Measurements from ENCODE around the gene PRDM16. TPM values are rescaled to one million over a fixed set of nuclear protein-coding genes. Genes with fewer than 3 reads are reported as not detected.
A peak's percentile ranks its signal among the peaks of the same experiment; 100 is the strongest.

Gene PRDM16
- total and polyA plus RNA-seq, 2 of the 4 experiments (the other 2 are of a cell fraction), result 0.02 TPM; not detected in 1

DNA sequence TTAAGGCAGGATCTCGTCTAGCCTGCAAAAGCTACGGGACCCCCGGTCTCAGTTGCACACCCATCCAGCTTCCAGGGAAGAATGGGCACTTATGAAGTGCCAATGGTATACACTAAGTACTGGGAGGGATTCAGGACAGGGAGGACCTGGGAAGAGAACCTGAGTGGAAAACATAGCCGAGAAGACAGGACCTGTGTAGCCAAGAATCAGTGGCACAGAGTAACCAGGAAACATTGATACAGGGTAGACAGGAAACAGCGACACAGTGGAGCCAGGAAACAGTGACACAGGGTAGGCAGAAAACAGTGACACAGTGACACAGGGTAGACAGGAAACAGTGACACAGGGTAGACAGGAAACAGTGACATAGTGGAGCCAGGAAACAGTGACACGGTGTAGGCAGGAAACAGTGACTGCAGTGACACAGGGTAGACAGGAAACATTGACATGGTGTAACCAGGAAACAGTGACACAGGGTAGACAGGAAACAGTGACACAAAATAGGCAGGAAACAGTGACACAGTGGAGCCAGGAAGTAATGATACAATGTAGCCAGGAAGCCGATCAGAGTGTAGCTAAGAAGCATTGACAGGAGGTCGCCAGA, 247.4 kb downstream of the PRDM16 start:
- intact Hi-C loops (cut with micrococcal nuclease) (loop anchor here (10.0 kb wide), 2 partner anchors 252 to 902 kb away; partner anchors contain the start of genes PEX10 and PRDM16), dilution Hi-C loops (cut with HindIII; ENCODE audit: low sequenced_read_pairs, unreplicated experiment) (no loop called here), in situ Hi-C loops (cut with MboI; ENCODE audit: low sequenced_read_pairs) (loop anchor here (25.0 kb wide), 1 partner anchor 904 kb away; the partner anchor contains the start of gene PEX10)

More for the DNA sequence above, 247.4 kb downstream of the PRDM16 start:
- Histone ChIP-seq H2BK120ac (ENCODE audit: low read depth, low read length) (peak overlapping the region; percentile 39), H4K8ac (ENCODE audit: low read depth in 2 of 2, low read length in 2 of 2) (peak overlapping the region in 1 of 2 experiments; percentile 27; a peak in 2 of 4 replicates), H3K18ac (ENCODE audit: low read depth, low read length) (no peak overlapping the region), H2BK5ac (ENCODE audit: low read depth, low read length, poor library complexity, severe bottlenecking) (no peak overlapping the region), H4K5ac (ENCODE audit: low read depth, low read length) (no peak overlapping the region), H3K9me1 (ENCODE audit: insufficient read depth, low read length) (peaks cover 12% of the 10 kb centered on the region), H3K4ac (ENCODE audit: low read depth, low read length) (peak overlapping the region; percentile 70), H2BK20ac (ENCODE audit: low read depth, low read length) (peak overlapping the region; percentile 68; the same call in 1 of the 2 replicates), H3K36me3 (ENCODE audit: control insufficient read depth, insufficient read depth, low read length) (no peaks in the 10 kb centered on the region), H2AFZ (replicated peaks; ENCODE audit: low read length, poor library complexity) (peak overlapping the region; percentile 28), H4K91ac (ENCODE audit: insufficient read depth, low read depth, low read length) (peak overlapping the region; percentile 56; the same call in 1 of the 2 replicates), H3K27me3 (ENCODE audit: control insufficient read depth, insufficient read depth, low read length) (no peaks in the 10 kb centered on the region), H2AK9ac (replicated peaks; ENCODE audit: low read depth, low read length, poor library complexity) (no peak overlapping the region), H3K4me2 (ENCODE audit: low read depth, low read length) (no peak overlapping the region), H3K4me1 (ENCODE audit: control insufficient read depth, insufficient read depth, low read length) (peaks cover 17% of the 10 kb centered on the region), H3K79me1 (ENCODE audit: low read depth in 1 of 2, low read length in 2 of 2) (no peaks in the 10 kb centered on the region), H3K9ac (ENCODE audit: low read depth, low read length) (no peak overlapping the region), H3K4me3 (ENCODE audit: insufficient read depth, low read depth, low read length) (no peak overlapping the region), H3K27ac (ENCODE audit: insufficient read depth, low read length) (no peak overlapping the region), H3K56ac (ENCODE audit: extremely low read depth, insufficient read depth, low read length) (no peak overlapping the region), H3K23ac (ENCODE audit: low read depth, low read length) (no peak overlapping the region), H4K20me1 (ENCODE audit: insufficient read depth, low read length) (no peaks in the 10 kb centered on the region; the same call in 1 of the 2 replicates), H2BK15ac (ENCODE audit: low read depth, low read length) (no peak overlapping the region), H2AK5ac (ENCODE audit: low read depth, low read length) (peak overlapping the region; percentile 77; the same call in 1 of the 2 replicates), H3K14ac (replicated peaks; ENCODE audit: low read depth, low read length) (peak overlapping the region; percentile 65; the same call in 1 of the 2 replicates), H3K9me3 (ENCODE audit: control insufficient read depth, insufficient read depth, low read length) (no peaks in the 10 kb centered on the region)
- TF ChIP-seq RCOR1 (IDR thresholded peaks at IDR 0.05; ENCODE audit: insufficient replicate concordance, low read length) (no peak), RAD21 (IDR thresholded peaks at IDR 0.05; ENCODE audit: low read length) (no peak), RFX5 (IDR thresholded peaks at IDR 0.05; ENCODE audit: low read depth, low read length) (no peak), CTCF (conservative IDR thresholded peaks at IDR 0.05; ENCODE audit: low read depth, low read length) (no peak), MAZ (IDR thresholded peaks at IDR 0.05; ENCODE audit: borderline replicate concordance, low read depth, low read length) (no peak), BHLHE40 (IDR thresholded peaks at IDR 0.05; ENCODE audit: low read depth, low read length) (no peak), MAFK (IDR thresholded peaks at IDR 0.05; ENCODE audit: low read depth, low read length) (no peak), FOS (IDR thresholded peaks at IDR 0.05; ENCODE audit: low read depth, low read length) (no peak), NFE2L2 (IDR thresholded peaks at IDR 0.05; ENCODE audit: low read depth, low read length) (no peak)
- TF ChIP-seq, protein P1, sequence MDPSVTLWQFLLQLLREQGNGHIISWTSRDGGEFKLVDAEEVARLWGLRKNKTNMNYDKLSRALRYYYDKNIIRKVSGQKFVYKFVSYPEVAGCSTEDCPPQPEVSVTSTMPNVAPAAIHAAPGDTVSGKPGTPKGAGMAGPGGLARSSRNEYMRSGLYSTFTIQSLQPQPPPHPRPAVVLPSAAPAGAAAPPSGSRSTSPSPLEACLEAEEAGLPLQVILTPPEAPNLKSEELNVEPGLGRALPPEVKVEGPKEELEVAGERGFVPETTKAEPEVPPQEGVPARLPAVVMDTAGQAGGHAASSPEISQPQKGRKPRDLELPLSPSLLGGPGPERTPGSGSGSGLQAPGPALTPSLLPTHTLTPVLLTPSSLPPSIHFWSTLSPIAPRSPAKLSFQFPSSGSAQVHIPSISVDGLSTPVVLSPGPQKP (IDR thresholded peaks at IDR 0.05; ENCODE audit: borderline replicate concordance, low read depth, low read length), result no peak
- ChIA-PET CTCF (no interaction called here), POLR2A (ENCODE audit: unreplicated experiment) (no interaction called here)
- WGBS, 2 experiments (ENCODE audit: extremely low coverage in 2 of 2, insufficient read length in 1 of 2), result 88% methylated on average over 5 of the region's 8 CpGs; no CpG with 5 or more reads in 1 of the 2 experiments
- ATAC-seq (ENCODE audit: low read depth), result no peak
- no peak for DNase-seq
- no TSS peak for BruUV-seq (replicated peaks)
